Activated T-cell treated with anti-CD3 and anti-CD28 coated beads for 4 hours (primary cell): ENCODE data around the gene ADGRG6.

Experiments
- DNase-seq: peaks from one replicate; pipeline ENCODE4 v3.0.0-alpha.2; 2020

ADGRG6 gene

GRCh38 chr6:142350309-142350708 lies 48.5 kb downstream of the ADGRG6 start:
- DNase-seq: no peak

DNA sequence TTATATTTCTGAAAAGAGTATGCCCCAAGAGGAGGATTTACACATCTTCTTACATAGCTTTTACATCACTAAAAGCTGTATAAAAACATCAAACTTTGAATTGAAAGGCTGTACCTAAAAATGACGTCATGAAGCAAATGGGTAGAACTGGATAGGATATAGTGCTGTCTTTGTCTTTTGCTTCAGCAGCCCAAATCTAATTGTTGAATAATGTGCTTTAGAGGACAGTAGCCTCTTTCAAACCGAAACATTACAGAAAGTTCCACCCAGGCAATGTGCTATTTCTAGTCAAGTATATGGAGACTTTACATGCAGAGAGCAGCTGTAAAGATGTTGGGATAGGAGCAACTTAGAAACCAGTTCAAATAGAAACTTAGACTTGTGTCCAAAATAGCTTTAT lies 51.9 kb downstream of the ADGRG6 start:
- DNase-seq: no peak

DNA sequence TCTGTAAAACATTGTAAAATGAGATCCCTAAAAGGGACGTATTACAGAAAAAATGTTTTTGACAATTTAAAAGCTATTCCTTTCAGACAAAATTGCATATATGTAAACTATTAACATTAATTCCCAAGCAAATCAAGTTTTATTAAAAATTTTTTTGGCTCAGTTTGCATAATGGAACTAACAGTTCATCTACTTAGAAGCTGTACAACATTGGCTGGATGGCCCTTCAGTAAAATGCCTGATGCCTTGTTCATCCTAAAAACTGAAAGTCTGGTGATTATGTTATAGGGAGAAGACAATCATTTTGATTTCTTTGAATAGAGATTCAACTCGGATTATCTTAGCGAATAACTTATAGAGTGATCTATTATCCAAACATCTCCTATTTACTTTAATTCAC lies 52.8 kb downstream of the ADGRG6 start:
- DNase-seq: no peak

GRCh38 chr6:142355520-142356174 lies 53.8 kb downstream of the ADGRG6 start:
- no peak for DNase-seq

DNA sequence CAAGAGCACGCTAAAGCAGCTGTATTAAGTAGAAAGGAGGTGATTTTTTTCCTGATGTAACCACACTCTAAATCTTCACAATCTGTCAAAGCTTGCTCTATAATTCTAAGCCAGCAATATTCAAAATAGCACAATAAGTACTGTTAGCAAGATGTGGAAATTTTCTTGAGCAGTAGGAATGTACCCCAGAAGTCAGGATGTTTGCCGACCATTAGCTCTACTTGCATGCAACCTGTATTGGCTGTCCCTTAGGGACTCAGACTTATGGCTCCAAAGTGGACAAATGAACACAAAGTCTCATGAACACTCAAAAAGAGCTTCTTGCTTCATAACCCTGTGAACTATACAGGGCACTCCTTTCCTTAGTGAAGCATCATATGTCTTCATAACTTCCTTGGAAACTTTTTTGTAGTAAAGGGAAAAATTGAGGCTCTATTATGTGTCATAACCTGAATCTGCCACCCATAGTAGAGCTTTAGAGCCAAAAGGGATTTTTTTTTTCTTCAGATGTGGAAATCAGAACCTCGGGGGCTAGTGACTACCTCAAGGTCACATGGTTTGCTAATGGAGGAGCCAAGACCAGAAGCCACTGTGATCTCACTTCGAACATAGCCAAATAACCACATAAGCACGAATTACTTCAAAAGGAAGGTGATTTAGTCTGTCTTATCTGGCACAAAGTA lies 54.5 kb downstream of the ADGRG6 start:
- no peak for DNase-seq

DNA sequence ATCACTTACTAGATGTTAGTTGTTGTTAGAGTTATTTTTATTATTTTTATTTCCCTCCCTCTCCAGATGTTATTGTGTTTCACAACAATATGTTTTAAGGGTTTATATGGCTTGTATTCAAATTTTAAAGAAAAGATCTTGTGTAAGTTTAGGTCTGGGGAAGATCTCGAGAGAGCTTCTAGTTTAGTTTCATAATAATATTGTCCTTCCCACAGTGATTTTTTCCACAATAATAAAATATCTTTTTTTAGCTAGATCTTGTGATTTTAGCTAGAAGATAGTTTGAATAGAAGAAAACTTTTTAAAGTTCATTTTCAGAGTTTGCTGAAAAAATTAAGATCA lies 55.0 kb downstream of the ADGRG6 start:
- DNase-seq: no peak

DNA sequence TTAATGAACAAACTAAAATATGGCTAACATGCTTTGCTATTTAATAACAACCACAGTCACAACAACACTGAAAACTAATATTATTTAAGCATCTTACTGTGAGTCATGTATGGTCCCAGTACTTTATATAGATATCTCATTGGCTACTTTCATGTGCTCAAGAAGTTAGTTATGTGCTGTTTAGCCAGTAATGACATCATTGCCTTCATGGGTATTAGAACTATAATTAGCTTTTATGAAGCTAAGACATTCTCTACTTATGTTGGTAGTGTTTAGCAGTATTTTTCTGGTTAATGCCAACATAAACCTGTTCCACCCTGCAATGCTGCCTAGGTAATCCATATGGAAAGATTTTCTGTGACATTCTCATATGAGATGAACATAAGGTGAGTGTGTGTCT lies 56.1 kb downstream of the ADGRG6 start:
- no peak for DNase-seq

- DNase-seq: no peak
Measured at GRCh38 chr6:142359271-142359960, 57.6 kb downstream of the ADGRG6 start.

- no peak for DNase-seq
Measured at GRCh38 chr6:142361345-142361744, 59.5 kb downstream of the ADGRG6 start.

DNA sequence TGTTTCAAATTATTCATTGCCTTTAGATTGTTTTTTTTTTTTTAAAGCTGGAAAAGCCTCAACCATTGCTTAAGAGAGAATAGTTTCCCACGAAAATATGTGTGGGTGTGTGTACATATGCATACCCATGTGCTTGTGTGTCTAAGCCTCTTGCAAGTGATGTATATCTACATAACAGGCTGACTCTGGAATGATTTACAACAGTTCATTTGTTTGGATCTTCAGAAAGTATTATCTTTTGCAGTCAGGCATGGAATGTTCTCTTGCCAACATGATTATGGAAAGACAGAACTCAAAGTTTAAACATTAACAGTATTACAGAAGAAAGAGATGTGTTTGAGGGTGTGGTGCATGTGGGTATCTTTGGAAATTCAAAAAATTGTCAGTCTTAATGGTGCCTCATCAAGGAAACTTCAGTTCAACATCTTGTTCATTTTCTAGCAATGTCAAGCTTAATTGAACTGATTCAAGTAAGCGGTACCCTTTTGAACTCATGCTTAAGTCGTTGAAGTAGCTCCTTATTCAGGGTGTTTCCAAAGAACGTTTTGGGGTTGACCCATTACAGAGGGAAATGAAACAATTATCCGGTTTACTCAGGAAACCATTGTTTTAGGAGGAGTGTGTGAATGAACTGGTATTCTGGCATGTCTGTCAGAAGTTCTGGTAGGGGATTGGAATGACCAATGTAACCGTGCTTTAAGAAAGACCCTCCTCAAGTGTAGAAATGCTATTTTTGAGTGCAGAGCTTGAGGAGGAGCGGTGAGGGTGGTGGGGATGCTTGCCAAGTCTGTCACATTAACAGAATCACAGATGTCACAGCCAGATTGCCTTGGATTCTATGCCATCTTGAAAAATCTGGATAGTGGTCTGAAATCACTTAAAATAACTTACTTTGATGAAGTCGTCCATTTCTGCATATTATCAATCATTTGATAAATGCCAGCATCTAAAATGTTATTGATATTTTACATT lies 60.3 kb downstream of the ADGRG6 start:
- DNase-seq: no peak

DNA sequence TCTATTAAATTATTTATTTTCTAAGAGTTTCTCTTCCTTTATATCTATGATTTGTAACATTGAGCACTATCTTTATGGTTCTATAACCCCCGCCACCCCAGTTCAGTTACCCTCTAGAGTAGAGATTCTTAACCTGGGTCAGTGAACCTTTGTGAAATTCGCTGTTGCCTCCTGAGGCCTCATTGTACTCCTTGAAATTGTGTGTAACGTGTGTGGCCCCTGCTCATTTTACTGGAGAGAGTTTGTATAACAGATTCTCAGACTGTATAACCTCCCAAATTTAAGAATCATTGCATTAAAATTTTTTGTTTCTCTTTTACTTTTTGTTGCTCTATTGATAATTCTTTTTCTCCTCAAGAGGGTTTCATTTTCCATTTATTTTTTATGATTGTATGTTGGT lies 65.3 kb downstream of the ADGRG6 start:
- DNase-seq: no peak

GRCh38 chr6:142367501-142368018 lies 65.8 kb downstream of the ADGRG6 start:
- DNase-seq: no peak

GRCh38 chr6:142369266-142369665 lies 67.5 kb downstream of the ADGRG6 start:
- DNase-seq: no peak

- DNase-seq: no peak
Measured at GRCh38 chr6:142372348-142372747, 70.5 kb downstream of the ADGRG6 start.

GRCh38 chr6:142373268-142374090 lies 71.7 kb downstream of the ADGRG6 start:
- DNase-seq: no peak

DNA sequence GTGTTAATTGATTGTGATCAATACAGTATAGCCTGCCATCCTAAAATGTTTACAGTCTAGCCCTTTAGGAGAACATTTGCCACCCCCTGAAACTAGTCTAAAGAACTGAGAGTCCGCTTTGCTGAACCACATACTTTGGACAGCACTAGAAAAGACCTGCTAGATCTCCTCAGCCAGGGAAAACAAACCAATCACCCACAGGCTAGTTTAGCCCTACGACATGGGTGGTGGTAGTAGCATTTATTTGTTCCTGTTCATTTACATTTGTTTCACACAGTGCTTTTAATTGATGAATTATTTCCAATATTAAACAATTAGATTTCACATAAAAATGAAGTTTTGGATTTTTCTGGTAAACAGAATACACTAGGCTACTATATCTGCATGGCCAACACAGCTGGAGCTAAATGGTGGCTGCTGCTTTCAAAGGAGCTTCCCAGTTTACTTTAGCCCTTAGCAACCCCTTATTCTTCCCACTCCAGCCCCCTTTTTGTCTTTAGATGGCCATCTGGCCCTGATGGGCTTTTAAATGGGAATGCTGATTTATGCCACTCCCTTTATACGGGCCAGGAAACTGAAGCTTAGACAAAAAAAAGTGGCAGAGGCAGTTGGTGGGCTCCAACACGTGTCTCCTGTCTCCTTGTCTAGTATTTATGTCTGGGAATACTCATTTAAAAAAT lies 72.4 kb downstream of the ADGRG6 start:
- DNase-seq: no peak

DNA sequence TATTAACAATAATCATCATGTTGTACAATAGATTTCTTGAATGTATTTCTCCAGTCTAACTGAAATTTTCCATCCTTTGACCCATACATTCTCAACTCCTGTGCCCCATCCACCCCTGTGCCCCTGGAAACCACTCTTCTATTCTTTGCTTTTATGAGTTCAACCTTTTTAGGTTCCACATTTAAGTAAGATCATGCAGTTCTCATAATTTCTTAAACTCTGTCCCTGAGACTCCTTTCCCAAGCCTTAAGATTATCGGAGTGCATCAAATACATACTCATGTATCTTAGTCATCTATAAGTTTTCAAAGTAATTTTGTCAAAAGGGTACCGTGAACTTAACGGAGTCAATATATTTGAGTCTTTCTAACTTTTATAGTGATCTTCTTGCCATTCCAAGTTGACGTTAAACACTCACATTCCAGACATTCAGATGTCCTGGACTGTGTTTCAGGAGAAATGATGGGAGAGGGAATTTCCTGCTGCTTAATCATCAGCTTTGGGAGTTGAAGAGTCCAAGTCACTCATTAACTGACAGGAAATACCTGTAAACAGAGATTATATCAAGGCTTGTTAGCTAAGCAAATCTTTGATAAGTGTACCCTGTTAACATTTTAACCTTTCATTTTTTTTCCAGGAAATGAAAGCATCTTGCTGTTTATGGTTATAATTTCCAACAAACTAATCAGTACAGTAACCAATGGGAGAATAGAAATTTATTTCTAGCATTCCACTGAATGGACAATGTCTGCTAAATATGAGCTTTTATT lies 73.3 kb downstream of the ADGRG6 start:
- DNase-seq: no peak

- DNase-seq: no peak
Measured at GRCh38 chr6:142376115-142376514, 74.3 kb downstream of the ADGRG6 start.

- no peak for DNase-seq
Measured at GRCh38 chr6:142376800-142377496, 75.1 kb downstream of the ADGRG6 start.

GRCh38 chr6:142377497-142377848 lies 75.7 kb downstream of the ADGRG6 start:
- DNase-seq: no peak
